Activated T-cell treated with anti-CD3 and anti-CD28 coated beads, Interleukin-2, amount 50 U/mL, for 4 hours (primary cell): ENCODE data around the gene ZDHHC19. TPM values are rescaled to one million over a fixed set of nuclear protein-coding genes. Genes with fewer than 3 reads are reported as not detected.
"Not testable (repeated sequence)": the region's sequence is repeated elsewhere in the genome, so short reads cannot be mapped to it uniquely, and the experiment has no call there.

Experiments used
- ATAC-seq, 2 donors: fragments of 200-7000 bp; cut with Tn5 transposase; one replicate each; pipeline ENCODE4 v1.10.0; 2021
- DNase-seq: peaks from one replicate; pipeline ENCODE4 v3.0.0-alpha.2; 2020
- H3K27me3 Mint-ChIP-seq: one replicate; pipeline ENCODE4 v1.8.0; 2021; ENCODE audit warnings: low read depth, mixed read lengths
- H3K36me3 Mint-ChIP-seq: one replicate; pipeline ENCODE4 v1.8.0; 2022; ENCODE audit warnings: mixed read lengths; ENCODE audit not compliant: insufficient read depth
- H3K4me1 Mint-ChIP-seq: one replicate; pipeline ENCODE4 v1.8.0; 2021; ENCODE audit warnings: low read depth, mixed read lengths
- H3K4me3 Mint-ChIP-seq: one replicate; pipeline ENCODE4 v1.8.0; 2021; ENCODE audit warnings: mild to moderate bottlenecking, moderate library complexity, mixed read lengths
- H3K9me3 Mint-ChIP-seq: one replicate; pipeline ENCODE4 v1.8.0; 2021; ENCODE audit warnings: mixed read lengths
- total RNA-seq, 3 donors: library from RNA; stranded (reverse); gene quantifications; one replicate each; pipeline ENCODE4 v1.2.1, GENCODE V29; 2021

Gene ZDHHC19
- total RNA-seq, 3 donors from 2014 or later, result not detected

GRCh38 chr3:196184169-196184432 is 27.1 kb downstream of the ZDHHC19 start:
- not testable (repeated sequence) for ATAC-seq, DNase-seq

GRCh38 chr3:196181127-196181546 is 30.1 kb downstream of the ZDHHC19 start:
- Mint-ChIP-seq H3K4me3 (no peak overlapping the region), H3K27me3 (no peaks in the 10 kb centered on the region)
- DNase-seq, result no peak

More at GRCh38 chr3:196184169-196184432, 27.1 kb downstream of the ZDHHC19 start:
- H3K27me3 Mint-ChIP-seq, H3K36me3 Mint-ChIP-seq, H3K9me3 Mint-ChIP-seq, H3K4me3 Mint-ChIP-seq: not testable (repeated sequence)
- H3K4me1 Mint-ChIP-seq, result peaks cover 51% of the 10 kb centered on the region

GRCh38 chr3:196180346-196180745 is 30.9 kb downstream of the ZDHHC19 start:
- Mint-ChIP-seq H3K4me1 (peaks cover 52% of the 10 kb centered on the region), H3K36me3 (no peaks in the 10 kb centered on the region), H3K9me3 (no peaks in the 10 kb centered on the region), H3K4me3 (peak overlapping the region; percentile 66), H3K27me3 (no peaks in the 10 kb centered on the region)
- DNase-seq, result no peak
- ATAC-seq, result no peak

More at GRCh38 chr3:196181127-196181546, 30.1 kb downstream of the ZDHHC19 start:
- H3K4me1 Mint-ChIP-seq, result peaks cover 52% of the 10 kb centered on the region
- no peak for ATAC-seq
- H3K9me3 Mint-ChIP-seq, result no peaks in the 10 kb centered on the region
- H3K36me3 Mint-ChIP-seq, result no peaks in the 10 kb centered on the region

- DNase-seq, result peak; percentile 79
- no peaks in the 10 kb centered on the region for H3K27me3 Mint-ChIP-seq
- no peaks in the 10 kb centered on the region for H3K36me3 Mint-ChIP-seq
- peak overlapping the region; percentile 66 for H3K4me3 Mint-ChIP-seq
- H3K9me3 Mint-ChIP-seq, result no peaks in the 10 kb centered on the region
- peak; percentile 85 to 91 for ATAC-seq
- peaks cover 52% of the 10 kb centered on the region for H3K4me1 Mint-ChIP-seq
Measured at GRCh38 chr3:196179380-196180308, 31.6 kb downstream of the ZDHHC19 start.

GRCh38 chr3:196178993-196179379 is 32.2 kb downstream of the ZDHHC19 start:
- Mint-ChIP-seq H3K4me1 (peaks cover 50% of the 10 kb centered on the region), H3K36me3 (no peaks in the 10 kb centered on the region), H3K27me3 (no peaks in the 10 kb centered on the region), H3K4me3 (peak overlapping the region; percentile 66), H3K9me3 (no peaks in the 10 kb centered on the region)
- ATAC-seq, result no peak
- DNase-seq, result no peak

GRCh38 chr3:196177967-196178366 is 33.2 kb downstream of the ZDHHC19 start:
- Mint-ChIP-seq H3K9me3 (no peaks in the 10 kb centered on the region), H3K4me1 (peaks cover 41% of the 10 kb centered on the region), H3K4me3 (no peak overlapping the region), H3K36me3 (no peaks in the 10 kb centered on the region), H3K27me3 (no peaks in the 10 kb centered on the region)
- DNase-seq, result no peak
- no peak for ATAC-seq

GRCh38 chr3:196177567-196177966 is 33.6 kb downstream of the ZDHHC19 start:
- Mint-ChIP-seq H3K4me3 (no peak overlapping the region), H3K27me3 (no peaks in the 10 kb centered on the region), H3K36me3 (no peaks in the 10 kb centered on the region), H3K4me1 (peaks cover 38% of the 10 kb centered on the region), H3K9me3 (no peaks in the 10 kb centered on the region)
- DNase-seq, result no peak
- ATAC-seq, result no peak

GRCh38 chr3:196175722-196176121 is 35.5 kb downstream of the ZDHHC19 start:
- no peak for ATAC-seq
- H3K36me3 Mint-ChIP-seq, result no peaks in the 10 kb centered on the region

GRCh38 chr3:196175116-196175625 is 36.0 kb downstream of the ZDHHC19 start:
- Mint-ChIP-seq H3K4me1 (peaks cover 22% of the 10 kb centered on the region), H3K4me3 (no peak overlapping the region), H3K9me3 (no peaks in the 10 kb centered on the region), H3K36me3 (no peaks in the 10 kb centered on the region), H3K27me3 (no peaks in the 10 kb centered on the region)
- DNase-seq, result no peak
- no peak for ATAC-seq

More at GRCh38 chr3:196175722-196176121, 35.5 kb downstream of the ZDHHC19 start:
- peaks cover 26% of the 10 kb centered on the region for H3K4me1 Mint-ChIP-seq
- no peak overlapping the region for H3K4me3 Mint-ChIP-seq
- H3K9me3 Mint-ChIP-seq, result no peaks in the 10 kb centered on the region
- DNase-seq, result no peak
- no peaks in the 10 kb centered on the region for H3K27me3 Mint-ChIP-seq

- no peaks in the 10 kb centered on the region for H3K27me3 Mint-ChIP-seq
- H3K4me3 Mint-ChIP-seq, result no peak overlapping the region
- H3K4me1 Mint-ChIP-seq, result peaks cover 17% of the 10 kb centered on the region
- no peaks in the 10 kb centered on the region for H3K36me3 Mint-ChIP-seq
- ATAC-seq, result no peak
- H3K9me3 Mint-ChIP-seq, result no peaks in the 10 kb centered on the region
- DNase-seq, result no peak
Measured at GRCh38 chr3:196174652-196175051, 36.5 kb downstream of the ZDHHC19 start.

GRCh38 chr3:196170296-196170695 is 40.9 kb downstream of the ZDHHC19 start:
- H3K4me1 Mint-ChIP-seq, H3K4me3 Mint-ChIP-seq, H3K36me3 Mint-ChIP-seq: not testable (repeated sequence)

GRCh38 chr3:196169836-196170240 is 41.4 kb downstream of the ZDHHC19 start:
- Mint-ChIP-seq H3K27me3 (no peaks in the 10 kb centered on the region), H3K36me3 (no peaks in the 10 kb centered on the region), H3K4me1 (peaks cover 5% of the 10 kb centered on the region), H3K9me3 (no peaks in the 10 kb centered on the region), H3K4me3 (no peak overlapping the region)
- no peak for ATAC-seq
- DNase-seq, result no peak

More at GRCh38 chr3:196170296-196170695, 40.9 kb downstream of the ZDHHC19 start:
- not testable (repeated sequence) for H3K27me3 Mint-ChIP-seq, H3K9me3 Mint-ChIP-seq, ATAC-seq, DNase-seq

- Mint-ChIP-seq H3K4me1 (peaks cover 5% of the 10 kb centered on the region), H3K9me3 (no peaks in the 10 kb centered on the region), H3K4me3 (no peak overlapping the region), H3K36me3 (no peaks in the 10 kb centered on the region), H3K27me3 (no peaks in the 10 kb centered on the region)
- no peak for DNase-seq
- no peak for ATAC-seq
Measured at GRCh38 chr3:196168808-196169391, 42.3 kb downstream of the ZDHHC19 start.

- ATAC-seq (peak; percentile 71 to 86), DNase-seq (no peak)
- Mint-ChIP-seq H3K9me3 (no peaks in the 10 kb centered on the region), H3K27me3 (no peaks in the 10 kb centered on the region), H3K36me3 (no peaks in the 10 kb centered on the region), H3K4me1 (peaks cover 5% of the 10 kb centered on the region), H3K4me3 (no peak overlapping the region)
Measured at GRCh38 chr3:196166741-196167140, 44.5 kb downstream of the ZDHHC19 start.

GRCh38 chr3:196165850-196166249 is 45.4 kb downstream of the ZDHHC19 start:
- H3K36me3 Mint-ChIP-seq, result no peaks in the 10 kb centered on the region
- H3K4me3 Mint-ChIP-seq, result no peak overlapping the region
- H3K27me3 Mint-ChIP-seq, result no peaks in the 10 kb centered on the region
- ATAC-seq (no peak), DNase-seq (no peak)
- H3K9me3 Mint-ChIP-seq, result no peaks in the 10 kb centered on the region
- peaks cover 5% of the 10 kb centered on the region for H3K4me1 Mint-ChIP-seq
